NB4 (cell line): ENCODE measurements around the gene FBXO21.

Experiments
- DNase-seq: peaks from one replicate; pipeline ENCODE4 v3.0.0; 2010; ENCODE audit warnings: low read depth
- H3K4me3 ChIP-seq: one replicate; pipeline ENCODE4 v1.5.1; 2011; ENCODE audit warnings: mild to moderate bottlenecking, low read depth, low read length, moderate library complexity
- MYC ChIP-seq: IDR thresholded peaks from 2 replicates; pipeline ENCODE4 v1.6.1; 2011; ENCODE audit warnings: low read depth, low read length
- POLR2A ChIP-seq: IDR thresholded peaks from 2 replicates; pipeline ENCODE4 v1.6.1; 2011; ENCODE audit warnings: mild to moderate bottlenecking; ENCODE audit not compliant: insufficient read length; ENCODE audit errors: extremely low read depth
- TF ChIP-seq, protein P1 (sequence below): IDR thresholded peaks from 2 replicates; pipeline ENCODE4 v1.6.1; 2011; ENCODE audit warnings: low read depth, low read length
- TF ChIP-seq, protein P2 (sequence below): IDR thresholded peaks from one replicate; pipeline ENCODE4 v1.5.1; 2012; ENCODE audit warnings: low read depth, low read length

FBXO21 gene

DNA sequence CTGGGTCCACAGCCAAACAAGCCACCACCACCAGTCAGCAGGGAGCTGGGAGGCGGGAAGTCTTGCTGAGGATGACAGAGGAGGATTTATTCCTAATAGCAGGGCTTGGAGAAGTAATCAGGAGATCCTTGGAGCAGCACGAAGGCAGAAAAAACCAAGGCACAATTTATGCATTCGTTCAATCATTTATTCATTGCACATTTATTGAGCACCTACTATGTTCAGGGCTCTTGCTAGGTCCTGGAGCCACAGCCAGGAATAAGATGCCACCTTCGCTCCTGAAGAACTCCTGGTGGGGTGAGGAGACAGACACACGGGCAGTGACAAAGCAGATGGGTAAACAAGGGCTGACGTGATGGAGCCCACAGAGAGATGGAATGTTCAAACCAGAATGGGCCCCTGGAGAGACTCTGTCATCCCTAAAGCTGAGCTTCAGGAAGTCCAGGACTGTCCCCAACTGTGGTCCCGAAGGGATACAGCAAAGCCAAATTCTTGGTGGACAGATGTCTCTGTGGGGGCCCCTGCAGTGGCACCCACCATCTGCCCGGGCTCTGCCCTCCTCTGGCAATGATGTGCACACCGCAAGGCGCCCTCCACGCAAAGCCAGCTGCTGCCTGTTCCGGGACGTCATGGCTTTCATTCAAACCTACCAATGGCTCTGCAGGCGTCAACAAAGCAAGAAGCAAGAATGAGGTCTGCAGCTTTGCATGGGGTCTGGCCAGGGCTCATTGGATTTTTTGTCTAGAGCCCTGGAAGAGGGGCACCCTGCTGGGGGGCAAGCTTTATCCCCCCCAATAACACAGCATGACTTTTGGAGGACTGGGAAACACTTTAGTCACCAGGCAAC, 88.1 kb downstream of the FBXO21 start:
- TF ChIP-seq MYC (no peak), POLR2A (no peak)
- TF ChIP-seq, protein P1, sequence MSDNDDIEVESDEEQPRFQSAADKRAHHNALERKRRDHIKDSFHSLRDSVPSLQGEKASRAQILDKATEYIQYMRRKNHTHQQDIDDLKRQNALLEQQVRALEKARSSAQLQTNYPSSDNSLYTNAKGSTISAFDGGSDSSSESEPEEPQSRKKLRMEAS = no peak
- TF ChIP-seq, protein P2, sequence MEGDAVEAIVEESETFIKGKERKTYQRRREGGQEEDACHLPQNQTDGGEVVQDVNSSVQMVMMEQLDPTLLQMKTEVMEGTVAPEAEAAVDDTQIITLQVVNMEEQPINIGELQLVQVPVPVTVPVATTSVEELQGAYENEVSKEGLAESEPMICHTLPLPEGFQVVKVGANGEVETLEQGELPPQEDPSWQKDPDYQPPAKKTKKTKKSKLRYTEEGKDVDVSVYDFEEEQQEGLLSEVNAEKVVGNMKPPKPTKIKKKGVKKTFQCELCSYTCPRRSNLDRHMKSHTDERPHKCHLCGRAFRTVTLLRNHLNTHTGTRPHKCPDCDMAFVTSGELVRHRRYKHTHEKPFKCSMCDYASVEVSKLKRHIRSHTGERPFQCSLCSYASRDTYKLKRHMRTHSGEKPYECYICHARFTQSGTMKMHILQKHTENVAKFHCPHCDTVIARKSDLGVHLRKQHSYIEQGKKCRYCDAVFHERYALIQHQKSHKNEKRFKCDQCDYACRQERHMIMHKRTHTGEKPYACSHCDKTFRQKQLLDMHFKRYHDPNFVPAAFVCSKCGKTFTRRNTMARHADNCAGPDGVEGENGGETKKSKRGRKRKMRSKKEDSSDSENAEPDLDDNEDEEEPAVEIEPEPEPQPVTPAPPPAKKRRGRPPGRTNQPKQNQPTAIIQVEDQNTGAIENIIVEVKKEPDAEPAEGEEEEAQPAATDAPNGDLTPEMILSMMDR = no peak
- DNase-seq = no peak
- H3K4me3 ChIP-seq = no peak overlapping the region

DNA sequence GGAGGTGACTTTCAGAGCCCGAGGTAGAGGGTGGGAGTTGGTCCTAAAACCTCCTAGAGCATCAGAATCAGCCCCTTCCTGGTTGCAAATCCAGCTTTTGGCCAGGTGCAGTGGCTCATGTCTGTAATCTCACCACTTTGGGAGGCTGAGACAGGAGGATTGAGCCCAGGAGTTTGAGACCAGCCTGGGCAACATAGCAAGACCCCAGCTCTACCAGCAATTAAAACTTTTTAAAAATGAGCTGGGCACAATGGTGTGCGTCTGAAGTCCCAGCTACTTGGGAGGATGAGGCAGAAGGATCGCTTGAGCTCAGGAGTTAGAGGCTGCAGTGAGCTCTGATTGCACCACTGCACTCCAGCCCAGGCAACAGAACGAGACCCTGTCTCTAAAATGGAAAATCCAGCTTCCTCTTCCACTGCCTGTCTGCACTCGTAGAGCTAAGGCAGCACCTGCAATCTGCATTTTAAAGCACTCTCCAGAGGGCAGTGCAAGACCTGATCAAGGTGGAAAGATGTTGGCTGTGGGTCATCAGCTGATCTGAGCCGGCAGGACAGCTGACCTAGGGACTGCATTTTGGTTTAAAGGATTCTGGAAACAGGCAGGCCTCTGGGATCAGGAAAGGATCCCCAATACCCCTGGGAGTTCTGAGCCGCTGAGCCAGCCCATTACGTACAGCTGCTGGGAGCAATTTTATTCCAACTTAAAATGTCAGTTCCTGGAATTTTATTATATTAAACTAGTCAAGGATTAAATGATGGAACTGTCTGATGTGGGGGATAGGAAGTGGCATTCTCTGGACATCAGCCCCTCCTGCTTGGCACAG, 89.2 kb downstream of the FBXO21 start:
- DNase-seq = peak; percentile 71
- H3K4me3 ChIP-seq = no peak overlapping the region
- no peak for TF ChIP-seq MYC
- TF ChIP-seq POLR2A = no peak
- TF ChIP-seq, protein P1 = no peak
- TF ChIP-seq, protein P2 = no peak

DNA sequence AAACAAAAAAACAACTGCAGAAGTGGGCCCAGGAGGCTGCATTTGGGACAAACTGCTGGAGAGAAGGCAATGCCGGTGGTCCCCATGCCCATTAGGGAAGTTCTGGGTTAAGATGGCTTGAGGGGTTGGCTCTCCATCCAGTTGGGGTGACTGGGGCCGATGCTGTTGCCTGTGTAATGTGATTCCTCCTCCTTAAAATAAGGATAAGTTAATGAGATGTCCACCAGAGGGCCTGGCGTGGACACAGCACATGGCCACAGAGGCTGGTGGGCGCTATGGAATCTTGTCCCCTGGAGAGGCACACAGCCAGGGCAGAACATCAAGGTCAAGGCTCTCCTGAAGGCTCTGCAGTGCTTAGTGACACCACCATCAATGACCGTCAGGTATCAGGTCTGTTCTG, 90.0 kb downstream of the FBXO21 start:
- TF ChIP-seq POLR2A (no peak), MYC (peak; percentile 91)
- TF ChIP-seq, protein P1 = peak; percentile 82
- TF ChIP-seq, protein P2 = peak; percentile 41
- H3K4me3 ChIP-seq = peak overlapping the region; percentile 5
- DNase-seq = peak; percentile 72

DNA sequence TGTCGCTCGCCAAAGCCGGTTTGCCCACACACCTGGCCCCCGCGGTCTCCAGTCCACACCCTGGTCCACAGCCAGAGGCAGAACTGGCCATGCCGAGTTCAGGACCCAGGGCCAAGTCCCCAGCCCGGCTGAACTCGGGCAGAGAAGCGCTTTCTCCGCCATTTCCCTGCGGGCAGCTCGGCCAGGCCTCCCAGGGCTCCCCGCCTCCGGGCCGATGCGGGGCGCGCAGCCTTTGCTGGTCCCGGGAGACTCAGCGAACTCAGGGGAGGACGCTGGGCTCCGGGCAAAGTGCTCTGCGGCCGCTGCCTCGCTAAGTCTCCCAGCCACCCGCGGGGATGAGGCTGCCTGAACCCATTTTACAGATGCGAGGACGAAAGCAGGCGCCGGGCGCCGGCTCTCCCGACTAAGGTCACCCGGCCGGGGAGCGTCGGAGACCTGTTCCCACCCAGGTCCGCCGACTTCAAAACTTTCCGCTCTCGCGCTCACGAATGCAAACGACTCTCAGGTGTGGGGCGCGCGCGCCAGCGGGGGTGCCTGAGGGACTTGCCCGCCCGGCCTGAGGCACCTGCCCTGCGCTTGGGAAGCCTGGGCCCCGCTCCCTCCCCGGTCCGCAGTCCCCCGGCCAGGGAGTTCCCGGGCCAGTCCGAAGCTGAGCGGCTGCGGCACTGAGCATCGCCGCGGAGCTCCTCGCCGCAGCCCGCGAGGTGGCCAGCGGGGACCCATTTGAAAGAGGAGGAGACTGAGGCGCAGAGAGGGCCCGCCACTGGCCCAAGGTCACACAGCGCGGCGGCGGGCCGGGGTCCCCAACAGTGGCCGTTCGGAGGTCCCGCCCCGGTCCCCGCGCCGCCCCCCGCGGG, 91.7 kb downstream of the FBXO21 start:
- H3K4me3 ChIP-seq = peak overlapping the region; percentile 97
- DNase-seq = peak; percentile 62
- TF ChIP-seq, protein P1 = no peak
- no peak for TF ChIP-seq MYC
- TF ChIP-seq, protein P2 = no peak
- no peak for TF ChIP-seq POLR2A

DNA sequence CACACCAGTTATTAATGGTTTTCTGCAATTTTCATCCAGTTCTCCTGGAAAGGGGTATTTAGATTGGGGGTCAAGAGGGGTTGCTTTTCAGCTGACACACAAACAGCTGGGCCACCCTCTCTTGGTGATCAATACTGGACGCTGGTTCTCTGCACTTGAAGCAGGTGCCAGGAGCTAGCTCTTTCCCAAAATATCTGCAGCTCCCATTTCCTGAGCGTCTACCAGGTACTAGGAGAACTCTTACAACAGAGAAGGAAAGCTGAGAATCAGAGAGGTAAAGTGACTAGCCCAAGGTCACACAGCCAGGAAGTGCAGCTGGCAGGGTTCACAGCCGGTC, 92.3 kb downstream of the FBXO21 start:
- TF ChIP-seq, protein P1 = no peak
- TF ChIP-seq POLR2A (no peak), MYC (no peak)
- TF ChIP-seq, protein P2 = no peak
- H3K4me3 ChIP-seq = peak overlapping the region; percentile 97
- no peak for DNase-seq
